SU-DHL-6 (cell line): ENCODE measurements around the gene DPP3.
A peak's percentile ranks its signal among the peaks of the same experiment; 100 is the strongest.

Experiments
- H2AFZ ChIP-seq: fragments of 200-600 bp; sonication (generic); 2 replicates; pipeline ENCODE4 v1.6.1; 2014; ENCODE audit warnings: low read depth, mild to moderate bottlenecking, moderate library complexity, mixed read lengths, antibody characterized with exemption, low read length; ENCODE audit not compliant: severe bottlenecking
- H3F3A ChIP-seq: fragments of 200-600 bp; shearing (Covaris generic); 2 replicates; pipeline ENCODE4 v1.6.0; 2016; ENCODE audit warnings: antibody characterized with exemption, mild to moderate bottlenecking; ENCODE audit not compliant: insufficient read depth
- H3K27ac ChIP-seq: fragments of 200-600 bp; sonication (generic); 2 replicates; pipeline ENCODE4 v1.5.1; 2016; ENCODE audit warnings: low read depth, mild to moderate bottlenecking, low read length, moderate library complexity, mixed read lengths
- H3K27me3 ChIP-seq: fragments of 200-600 bp; sonication (generic), shearing (Covaris generic); 2 replicates; pipeline ENCODE4 v1.6.0; 2014; ENCODE audit warnings: mild to moderate bottlenecking, low read length
- H3K36me3 ChIP-seq: fragments of 200-600 bp; sonication (generic); 2 replicates; pipeline ENCODE4 v1.6.1; 2014; ENCODE audit warnings: mild to moderate bottlenecking, low read length, mixed read lengths
- H3K4me2 ChIP-seq: fragments of 300-600, 200-600 bp; shearing (Covaris generic), sonication (generic); 2 replicates; pipeline ENCODE4 v1.6.0; 2014; ENCODE audit warnings: low read length, low read depth, mild to moderate bottlenecking; ENCODE audit not compliant: poor library complexity, severe bottlenecking
- H3K4me3 ChIP-seq: fragments of 200-600 bp; sonication (generic); 2 replicates; pipeline ENCODE4 v1.5.1; 2014; ENCODE audit warnings: antibody characterized with exemption, low read length, mild to moderate bottlenecking, mixed read lengths; ENCODE audit not compliant: insufficient read depth, poor library complexity, severe bottlenecking
- H3K79me2 ChIP-seq: fragments of 200-600 bp; sonication (generic); 2 replicates; pipeline ENCODE4 v1.6.1; 2014; ENCODE audit warnings: mild to moderate bottlenecking, low read length, moderate library complexity; ENCODE audit not compliant: insufficient read depth
- H3K9ac ChIP-seq: fragments of 200-600 bp; sonication (generic); 2 replicates; pipeline ENCODE4 v1.7.0; 2014; ENCODE audit warnings: mild to moderate bottlenecking, low read length
- H3K9me2 ChIP-seq: fragments of 200-600 bp; sonication (generic); replicated peaks from 2 replicates; pipeline ENCODE4 v1.6.1; 2014; ENCODE audit warnings: low read length; ENCODE audit not compliant: insufficient read depth
- H3K9me3 ChIP-seq: fragments of 200-600 bp; sonication (generic); 2 replicates; pipeline ENCODE4 v1.6.1; 2014; ENCODE audit warnings: low read length, mixed read lengths; ENCODE audit not compliant: insufficient read depth
- H4K20me1 ChIP-seq: fragments of 200-600 bp; sonication (generic); 2 replicates; pipeline ENCODE4 v1.6.1; 2014; ENCODE audit warnings: low read depth, mild to moderate bottlenecking, antibody characterized with exemption, low read length, moderate library complexity, mixed read lengths
- EZH2phosphoT487 ChIP-seq: fragments of 200-600 bp; sonication (generic), shearing (Covaris generic); conservative IDR thresholded peaks from 2 replicates; pipeline ENCODE4 v1.6.1; 2018; ENCODE audit warnings: mild to moderate bottlenecking, antibody characterized with exemption, low read length, moderate library complexity, mixed read lengths
- TF ChIP-seq, protein P1 (sequence below): fragments of 200-600 bp; sonication (generic); IDR thresholded peaks from one replicate; pipeline ENCODE4 v1.5.1; 2017; ENCODE audit warnings: antibody characterized with exemption, mild to moderate bottlenecking, low read length, moderate library complexity; ENCODE audit not compliant: insufficient read depth, poor library complexity, severe bottlenecking

The DPP3 gene

DNA sequence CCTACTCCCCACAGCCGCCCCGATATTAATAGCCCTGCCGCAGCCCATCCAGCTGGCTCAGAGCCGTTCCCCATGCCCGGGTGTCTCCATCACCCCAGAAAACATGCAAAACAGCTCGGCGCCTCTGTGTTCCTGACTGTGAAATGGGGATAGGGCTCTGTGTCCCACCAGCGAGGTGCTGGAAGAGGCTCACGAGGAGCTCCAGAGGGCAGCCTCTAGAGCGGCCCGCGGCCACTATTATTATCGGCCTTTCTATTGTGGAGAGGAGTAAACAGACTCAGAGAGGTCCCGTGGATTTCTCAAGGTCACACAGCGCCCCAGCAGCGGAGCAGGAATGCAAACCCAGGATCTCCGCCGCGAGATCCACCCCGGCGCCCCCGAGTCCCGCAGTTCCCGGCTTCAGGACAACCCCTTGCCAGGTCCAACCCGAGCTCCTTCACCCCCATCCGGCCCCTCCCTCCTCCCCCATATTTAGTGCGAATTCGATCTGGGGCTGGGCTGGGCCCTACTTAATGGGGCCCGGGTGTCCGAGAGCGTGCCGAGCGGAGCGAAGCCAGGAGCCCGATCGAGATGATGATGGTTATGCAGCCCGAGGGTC lies 66.2 kb downstream of the DPP3 start, which contains the start of gene ACTN3:
Gene ACTN3 (plus strand): TSS at position 536 of the 598 bp plus-strand sequence. CDS start 35 bp downstream, at position 571.
- Histone ChIP-seq H3K9me3 (no peaks in the 10 kb centered on the region), H3K79me2 (no peaks in the 10 kb centered on the region), H3K4me3 (peak within 1 kb of the TSS; percentile 87), H3K27me3 (no peaks in the 10 kb centered on the region), H3K36me3 (no peaks in the 10 kb centered on the region), H3K27ac (peak within 1 kb of the TSS; percentile 67), H3K4me2 (peak within 1 kb of the TSS; percentile 96), H3F3A (peaks cover 16% of the 10 kb centered on the region), H2AFZ (peak within 1 kb of the TSS; percentile 77), H3K9ac (peak within 1 kb of the TSS; percentile 81), H3K9me2 (no peaks in the 10 kb centered on the region), H4K20me1 (no peaks in the 10 kb centered on the region)
- TF ChIP-seq EZH2phosphoT487: no peak
- TF ChIP-seq, protein P1, sequence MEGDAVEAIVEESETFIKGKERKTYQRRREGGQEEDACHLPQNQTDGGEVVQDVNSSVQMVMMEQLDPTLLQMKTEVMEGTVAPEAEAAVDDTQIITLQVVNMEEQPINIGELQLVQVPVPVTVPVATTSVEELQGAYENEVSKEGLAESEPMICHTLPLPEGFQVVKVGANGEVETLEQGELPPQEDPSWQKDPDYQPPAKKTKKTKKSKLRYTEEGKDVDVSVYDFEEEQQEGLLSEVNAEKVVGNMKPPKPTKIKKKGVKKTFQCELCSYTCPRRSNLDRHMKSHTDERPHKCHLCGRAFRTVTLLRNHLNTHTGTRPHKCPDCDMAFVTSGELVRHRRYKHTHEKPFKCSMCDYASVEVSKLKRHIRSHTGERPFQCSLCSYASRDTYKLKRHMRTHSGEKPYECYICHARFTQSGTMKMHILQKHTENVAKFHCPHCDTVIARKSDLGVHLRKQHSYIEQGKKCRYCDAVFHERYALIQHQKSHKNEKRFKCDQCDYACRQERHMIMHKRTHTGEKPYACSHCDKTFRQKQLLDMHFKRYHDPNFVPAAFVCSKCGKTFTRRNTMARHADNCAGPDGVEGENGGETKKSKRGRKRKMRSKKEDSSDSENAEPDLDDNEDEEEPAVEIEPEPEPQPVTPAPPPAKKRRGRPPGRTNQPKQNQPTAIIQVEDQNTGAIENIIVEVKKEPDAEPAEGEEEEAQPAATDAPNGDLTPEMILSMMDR: no peak

DNA sequence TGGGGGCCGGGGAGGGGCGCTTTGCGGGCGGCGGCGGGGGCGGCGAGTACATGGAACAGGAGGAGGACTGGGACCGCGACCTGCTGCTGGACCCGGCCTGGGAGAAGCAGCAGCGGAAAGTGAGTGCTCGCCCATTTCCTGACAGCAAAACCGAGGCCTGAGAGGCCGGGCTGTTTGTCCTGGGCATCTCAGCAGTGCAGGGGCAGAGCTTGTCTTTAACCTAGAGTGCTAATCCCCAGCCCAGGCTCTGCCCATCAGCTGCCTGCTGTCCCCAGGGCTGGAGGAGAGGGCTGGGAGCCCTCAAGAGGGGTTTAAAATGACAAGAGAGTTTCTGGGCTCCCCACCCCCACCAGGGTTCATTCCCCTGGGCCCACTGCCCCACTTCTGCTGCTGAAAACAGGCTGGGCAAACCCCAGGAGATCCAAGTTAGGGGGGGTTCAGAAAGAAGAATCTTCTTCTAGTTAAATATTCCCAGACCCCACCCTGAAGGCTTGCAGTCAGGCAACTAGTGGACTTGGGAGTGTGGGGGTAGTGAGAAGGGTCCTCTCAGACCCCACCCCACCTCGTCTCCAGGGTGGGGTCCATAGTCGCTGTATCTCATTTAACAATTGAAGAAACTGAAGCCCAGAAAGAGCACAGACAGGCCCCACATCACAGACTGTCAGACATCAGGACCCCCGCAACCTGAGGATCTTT lies 66.9 kb downstream of the DPP3 start:
- peak overlapping the region; percentile 96 for H3K4me2 ChIP-seq
- no peaks in the 10 kb centered on the region for H3K36me3 ChIP-seq
- no peaks in the 10 kb centered on the region for H4K20me1 ChIP-seq
- TF ChIP-seq EZH2phosphoT487: no peak
- TF ChIP-seq, protein P1: no peak
- no peak overlapping the region for H3K9ac ChIP-seq
- H3K27me3 ChIP-seq: no peaks in the 10 kb centered on the region
- no peak overlapping the region for H3K4me3 ChIP-seq
- H3K9me2 ChIP-seq: no peaks in the 10 kb centered on the region
- no peaks in the 10 kb centered on the region for H3K9me3 ChIP-seq
- peaks cover 16% of the 10 kb centered on the region for H3F3A ChIP-seq
- H2AFZ ChIP-seq: peak overlapping the region; percentile 77
- no peak overlapping the region for H3K27ac ChIP-seq
- H3K79me2 ChIP-seq: no peaks in the 10 kb centered on the region

DNA sequence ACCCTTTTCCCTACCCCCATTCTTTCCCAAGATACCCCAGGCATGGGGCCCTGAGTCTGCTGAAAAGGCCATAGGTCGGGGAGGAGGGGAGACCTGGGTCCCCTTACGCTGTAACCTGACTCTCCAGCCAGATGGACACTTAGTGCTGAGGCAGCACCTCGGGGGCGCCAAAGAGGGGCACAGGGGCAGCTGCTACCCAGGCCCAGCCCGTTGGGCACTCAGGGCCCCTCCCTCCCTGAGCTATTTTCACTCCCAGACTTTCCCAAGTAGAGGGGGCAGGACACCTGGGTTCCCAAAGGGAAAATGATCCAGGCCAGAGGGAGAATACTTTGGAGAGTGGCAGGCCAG lies 67.4 kb downstream of the DPP3 start:
- TF ChIP-seq, protein P1: no peak
- no peak for TF ChIP-seq EZH2phosphoT487
- Histone ChIP-seq H4K20me1 (no peaks in the 10 kb centered on the region), H3K9me3 (no peaks in the 10 kb centered on the region), H3K27me3 (no peaks in the 10 kb centered on the region), H3K36me3 (no peaks in the 10 kb centered on the region), H2AFZ (no peak overlapping the region), H3K27ac (no peak overlapping the region), H3K4me3 (no peak overlapping the region), H3K79me2 (no peaks in the 10 kb centered on the region), H3K4me2 (no peak overlapping the region), H3K9me2 (no peaks in the 10 kb centered on the region), H3K9ac (no peak overlapping the region), H3F3A (peaks cover 16% of the 10 kb centered on the region)
